ENCODE measurements around the gene MRM1. TPM values are rescaled to one million over a fixed set of nuclear protein-coding genes. Genes with fewer than 3 reads are reported as not detected.
"Not testable (repeated sequence)": the region's sequence is repeated elsewhere in the genome, so short reads cannot be mapped to it uniquely, and the experiment has no call there.

The MRM1 gene
- total RNA-seq, 1 experiment from 2014 or later, result 14.5 TPM

DNA sequence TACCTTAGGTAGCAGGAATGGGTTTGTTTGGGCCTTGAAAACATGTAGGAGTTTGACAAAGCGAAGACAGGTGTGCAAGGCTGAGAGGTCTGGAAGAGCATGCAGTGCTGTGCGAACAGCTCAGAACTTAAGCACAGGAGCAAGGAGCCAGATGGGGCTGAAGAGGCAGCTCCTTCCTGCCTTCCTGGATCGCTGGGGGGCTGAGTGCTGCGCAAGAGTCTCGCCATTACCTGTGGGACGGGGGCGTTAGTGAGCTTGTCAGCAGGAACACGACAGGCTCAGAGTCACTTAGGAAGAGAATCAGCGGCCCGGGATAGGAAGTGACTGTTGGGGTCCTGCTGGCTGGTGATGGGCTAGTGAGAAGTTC lies 464 bp upstream of the MRM1 start:
- no peak for DNase-seq (ENCODE audit: low read depth)

DNA sequence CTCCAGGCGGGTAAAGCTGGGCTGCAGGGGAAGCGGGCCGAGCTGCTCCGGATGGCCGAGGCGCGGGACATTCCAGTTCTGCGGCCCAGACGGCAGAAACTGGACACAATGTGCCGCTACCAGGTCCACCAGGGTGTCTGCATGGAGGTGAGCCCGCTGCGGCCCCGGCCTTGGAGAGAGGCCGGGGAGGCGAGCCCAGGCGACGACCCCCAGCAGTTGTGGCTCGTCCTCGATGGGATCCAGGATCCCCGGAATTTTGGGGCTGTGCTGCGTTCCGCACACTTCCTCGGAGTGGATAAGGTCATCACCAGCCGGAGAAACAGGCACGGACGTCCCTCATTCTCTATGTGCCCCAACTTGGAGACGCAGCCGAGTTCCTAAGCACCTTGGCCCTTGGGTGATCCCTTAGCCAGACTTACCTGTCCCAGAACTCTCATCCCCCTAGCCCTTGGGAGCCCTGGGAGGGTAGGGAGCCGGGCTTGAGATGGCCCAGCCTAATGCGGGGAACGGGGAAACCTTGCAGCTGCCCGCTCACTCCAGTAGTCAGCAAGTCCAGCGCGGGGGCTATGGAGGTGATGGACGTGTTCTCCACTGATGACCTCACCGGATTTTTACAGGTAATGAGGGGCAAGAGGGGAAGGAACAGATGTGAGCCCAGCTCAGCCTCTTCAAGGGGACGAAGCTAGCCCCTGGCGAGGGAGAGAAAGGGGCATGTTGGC lies 806 bp downstream of the MRM1 start:
- DNase-seq (ENCODE audit: low read depth), result no peak

DNA sequence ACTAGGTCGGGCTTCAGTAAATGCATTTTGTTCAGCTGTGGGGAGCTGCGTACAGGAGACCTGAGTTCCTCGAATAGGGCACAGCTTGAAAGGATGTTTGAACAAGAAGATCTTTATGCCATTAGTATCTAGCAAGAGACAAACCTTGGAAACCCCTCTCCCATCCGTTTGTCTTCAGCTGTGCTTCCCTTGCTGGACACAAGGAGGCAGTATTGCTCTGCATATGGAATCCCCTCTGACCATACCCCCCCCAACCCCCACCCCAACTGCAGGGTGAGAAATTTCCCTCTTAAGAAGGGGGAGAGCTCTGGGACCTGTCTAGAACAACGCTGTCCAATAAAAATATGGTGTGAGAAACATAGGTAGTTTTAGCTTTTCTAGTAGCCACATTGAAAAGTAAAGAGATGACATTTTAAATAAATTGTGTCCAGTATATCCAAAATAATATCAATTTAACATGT lies 1.6 kb downstream of the MRM1 start:
- peak; percentile 58 for DNase-seq (ENCODE audit: low read depth)

DNA sequence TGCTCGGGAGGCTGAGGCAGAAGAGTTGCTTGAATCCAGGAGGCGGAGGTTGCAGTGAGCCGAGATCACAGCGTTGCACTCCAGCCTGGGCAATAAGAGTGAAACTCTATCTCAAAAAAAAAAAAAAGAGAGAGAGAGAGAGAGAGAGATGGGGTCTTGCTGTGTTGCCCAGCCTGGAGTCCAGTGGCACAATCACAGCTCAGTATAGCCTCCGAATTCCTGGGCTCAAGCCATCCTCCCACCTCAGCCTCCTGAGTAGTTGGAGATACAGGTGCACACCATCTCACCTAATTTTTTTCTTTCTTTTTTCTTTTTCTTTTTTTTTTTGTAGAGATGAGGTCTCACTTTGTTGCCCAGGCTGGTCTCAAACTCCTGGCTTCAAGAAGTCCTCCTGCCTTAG lies 3.6 kb downstream of the MRM1 start:
- not testable (repeated sequence) for DNase-seq (ENCODE audit: low read depth)

DNA sequence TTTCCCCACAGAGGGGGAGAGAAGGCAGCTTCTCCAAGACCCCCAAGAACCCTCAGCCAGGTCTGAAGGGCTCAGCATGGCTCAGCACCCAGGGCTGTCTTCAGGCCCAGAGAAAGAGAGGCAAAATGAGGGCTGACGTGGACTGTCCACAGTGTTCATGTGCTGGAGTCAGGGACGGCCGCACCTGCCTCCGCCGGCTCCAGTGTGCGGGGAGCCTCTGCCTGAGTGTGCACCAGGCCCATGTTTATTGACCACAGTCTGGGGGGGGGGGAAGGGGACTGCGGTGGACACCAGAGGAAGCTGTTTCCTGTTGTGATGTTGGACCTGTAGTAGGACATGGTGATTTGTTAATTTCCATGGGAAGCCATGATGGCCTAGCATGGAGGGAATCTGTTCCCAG lies 6.9 kb downstream of the MRM1 start:
- DNase-seq (ENCODE audit: low read depth), result no peak

DNA sequence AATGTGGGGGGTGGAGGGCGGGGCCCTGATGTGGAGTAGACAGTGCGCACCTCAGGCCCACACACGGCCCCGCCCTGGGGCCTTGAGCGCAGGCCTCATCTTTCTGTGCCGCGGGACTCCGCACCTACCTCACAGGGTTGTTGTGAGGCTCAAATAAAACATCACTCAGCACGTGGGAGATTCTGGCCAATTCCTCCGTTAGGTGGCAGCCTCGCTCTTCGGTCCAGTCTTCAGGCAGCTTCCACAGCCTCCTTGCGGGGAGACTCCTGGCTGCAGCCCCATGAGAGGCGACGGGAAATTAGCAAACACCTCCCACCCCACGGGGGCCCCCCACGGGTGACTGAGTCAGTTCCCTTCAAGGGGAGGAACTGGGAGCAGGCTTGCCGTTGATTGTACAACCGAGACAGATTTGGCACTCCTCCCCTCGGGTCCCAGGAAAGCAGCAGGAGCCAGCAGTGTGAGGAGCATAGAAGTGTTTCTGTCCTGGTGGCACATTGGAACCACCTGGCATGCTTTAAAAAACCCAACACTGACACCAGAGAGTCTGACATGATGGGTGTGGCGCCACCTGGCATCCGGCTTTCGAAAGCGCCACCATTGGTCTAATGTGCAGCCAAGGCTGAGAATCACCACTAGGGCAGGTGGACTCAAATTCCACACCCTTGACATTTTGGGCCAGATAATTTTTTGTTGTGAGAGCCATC lies 7.6 kb downstream of the MRM1 start:
- peak; percentile 51 for DNase-seq (ENCODE audit: low read depth)

DNA sequence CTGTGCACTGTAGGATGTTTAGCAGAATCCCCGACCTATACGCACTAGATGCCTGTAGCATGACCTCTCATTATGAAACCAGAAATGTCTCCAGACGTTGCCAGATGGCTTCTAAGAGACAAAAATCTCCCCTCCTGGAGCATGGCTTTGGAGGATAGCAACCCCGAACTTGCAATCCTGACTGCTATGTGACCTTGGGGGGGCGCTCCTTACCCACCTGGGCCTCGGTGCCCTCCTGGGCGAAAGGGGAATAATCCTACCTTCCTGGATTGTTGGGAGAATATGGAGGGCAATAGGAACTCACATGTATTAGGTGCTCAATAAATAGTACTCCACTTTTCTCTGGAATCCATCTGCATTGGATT lies 8.1 kb downstream of the MRM1 start:
- DNase-seq (ENCODE audit: low read depth), result no peak

DNA sequence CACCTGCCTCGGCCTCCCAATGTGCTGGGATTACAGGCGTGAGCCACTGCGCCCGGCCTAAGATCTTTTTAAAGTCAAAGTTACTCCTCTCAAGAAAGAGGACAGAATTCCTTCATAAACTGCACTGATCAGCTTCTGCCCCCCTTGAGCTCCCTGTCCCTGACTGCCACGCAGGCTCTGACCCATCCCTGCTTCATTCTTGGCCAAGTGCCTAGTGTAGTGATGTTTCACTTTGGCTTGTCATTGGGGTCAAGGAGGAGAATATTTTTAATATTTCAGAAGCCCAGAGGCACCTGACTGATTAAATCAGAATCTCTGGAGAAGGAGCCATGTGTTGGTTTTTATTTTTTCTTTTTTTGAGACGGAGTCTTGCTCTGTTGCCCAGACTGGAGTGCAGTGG lies 9.1 kb downstream of the MRM1 start:
- no peak for DNase-seq (ENCODE audit: low read depth)

DNA sequence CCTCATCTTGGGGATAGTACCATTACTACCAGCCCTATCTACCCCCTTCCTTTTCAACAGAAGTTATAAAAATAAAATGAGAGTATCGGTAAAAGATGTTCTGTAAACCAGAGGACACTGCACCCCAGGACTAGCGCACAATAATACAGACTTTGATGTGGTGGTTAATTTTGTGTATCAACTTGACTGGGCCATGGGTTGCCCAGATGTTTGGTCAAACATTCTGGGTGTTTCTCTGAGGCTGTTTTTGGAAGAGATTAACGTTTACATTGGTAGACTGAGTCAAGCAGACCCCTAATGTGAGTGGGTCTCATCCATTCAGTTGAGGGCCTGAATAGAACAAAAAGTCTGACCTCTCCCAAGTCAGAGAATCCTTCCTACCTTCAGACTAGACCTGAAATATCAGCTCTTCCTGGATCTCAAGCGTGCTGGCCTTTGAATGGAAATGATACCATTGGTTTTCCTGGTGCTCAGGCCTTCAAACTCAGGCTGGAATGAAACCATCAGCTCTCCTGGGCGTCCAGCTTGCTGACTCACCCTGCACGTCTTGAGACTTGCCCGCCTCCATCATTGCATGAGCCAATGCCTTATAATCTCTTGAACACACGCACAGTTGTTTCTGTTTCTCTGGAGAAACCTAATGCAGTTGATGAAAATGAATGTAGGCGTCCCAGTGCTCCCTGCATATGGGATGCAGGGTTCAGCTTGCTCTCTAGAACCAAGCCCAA lies 10.1 kb downstream of the MRM1 start:
- DNase-seq (ENCODE audit: low read depth), result peak; percentile 57

DNA sequence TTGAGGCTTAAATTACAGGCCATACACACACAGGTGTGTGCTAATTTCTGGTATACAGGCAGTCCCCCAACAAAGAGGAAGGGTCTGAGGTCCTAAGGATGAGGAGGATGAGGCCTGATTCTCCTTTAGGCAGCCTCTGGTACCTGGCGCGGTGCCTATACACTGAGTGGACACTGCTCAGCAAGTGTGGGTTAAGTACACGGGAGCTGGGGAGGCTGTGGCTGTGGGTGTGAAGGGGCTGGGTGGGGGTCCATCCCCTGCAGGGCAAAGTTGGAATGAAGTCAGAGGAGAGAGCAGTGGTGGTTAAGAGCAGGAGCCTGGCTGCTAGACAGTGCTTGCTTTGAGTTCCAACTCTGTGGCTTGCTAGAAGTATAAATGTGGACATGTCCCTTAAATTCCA lies 10.9 kb downstream of the MRM1 start:
- no peak for DNase-seq (ENCODE audit: low read depth)

DNA sequence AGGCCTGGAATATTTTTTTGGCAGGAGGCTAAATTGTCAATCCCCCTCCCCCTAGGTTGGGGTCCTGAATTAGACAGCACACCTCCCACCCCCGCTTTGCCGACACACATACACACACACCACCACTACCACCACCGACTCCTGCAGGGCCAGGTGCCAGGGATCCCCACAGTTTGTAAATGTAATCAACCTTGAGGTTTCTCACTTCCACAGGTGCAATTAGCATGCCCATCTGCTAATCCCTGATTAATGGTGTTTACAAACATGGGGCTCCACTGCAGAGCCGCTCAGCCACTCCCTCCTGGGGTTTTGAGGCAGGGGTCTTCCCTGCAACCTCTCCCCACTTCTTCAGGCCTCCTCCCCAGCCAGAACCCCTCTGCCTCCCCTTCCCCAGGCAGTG lies 11.8 kb downstream of the MRM1 start:
- DNase-seq (ENCODE audit: low read depth), result no peak

DNA sequence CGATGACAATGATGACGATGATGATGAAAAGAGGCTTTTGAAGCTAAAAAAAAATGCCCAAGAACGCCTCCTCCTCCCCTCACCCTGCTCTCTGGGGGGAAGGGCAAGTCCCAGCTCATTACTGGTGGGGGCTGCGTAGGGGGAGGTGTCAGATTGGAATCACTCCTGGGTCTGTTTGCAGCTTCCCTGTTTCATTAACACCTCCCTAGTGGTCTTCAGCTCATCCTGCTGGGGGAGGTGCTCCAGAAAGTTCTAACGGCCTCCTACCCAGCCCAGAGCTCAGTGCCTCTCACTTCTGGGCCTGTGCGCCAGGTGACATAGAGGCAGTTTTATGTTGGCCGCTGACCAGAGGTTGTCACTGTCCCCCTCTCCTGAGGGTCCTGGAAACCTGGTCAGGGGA lies 12.7 kb downstream of the MRM1 start:
- DNase-seq (ENCODE audit: low read depth), result no peak

DNA sequence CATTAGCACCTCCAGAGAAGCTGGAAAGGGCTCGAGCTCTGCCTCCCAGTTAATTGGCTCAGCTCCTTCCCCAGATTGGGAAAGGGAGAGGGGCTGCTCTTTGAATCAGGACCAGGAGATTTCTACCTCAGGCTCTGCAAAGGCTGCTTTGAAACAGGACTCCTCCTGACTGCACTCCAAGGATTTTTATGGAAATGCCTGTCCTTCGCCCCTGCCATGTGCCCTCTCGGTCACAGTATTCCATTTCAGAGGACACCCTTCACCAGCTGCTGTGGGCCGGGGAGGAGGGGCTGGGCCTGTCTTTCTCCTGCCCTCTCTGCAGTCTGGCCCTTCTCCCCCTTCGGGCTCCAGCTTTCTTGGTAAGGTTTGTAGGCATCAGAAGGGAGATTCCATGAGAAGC lies 13.6 kb downstream of the MRM1 start:
- no peak for DNase-seq (ENCODE audit: low read depth)

DNA sequence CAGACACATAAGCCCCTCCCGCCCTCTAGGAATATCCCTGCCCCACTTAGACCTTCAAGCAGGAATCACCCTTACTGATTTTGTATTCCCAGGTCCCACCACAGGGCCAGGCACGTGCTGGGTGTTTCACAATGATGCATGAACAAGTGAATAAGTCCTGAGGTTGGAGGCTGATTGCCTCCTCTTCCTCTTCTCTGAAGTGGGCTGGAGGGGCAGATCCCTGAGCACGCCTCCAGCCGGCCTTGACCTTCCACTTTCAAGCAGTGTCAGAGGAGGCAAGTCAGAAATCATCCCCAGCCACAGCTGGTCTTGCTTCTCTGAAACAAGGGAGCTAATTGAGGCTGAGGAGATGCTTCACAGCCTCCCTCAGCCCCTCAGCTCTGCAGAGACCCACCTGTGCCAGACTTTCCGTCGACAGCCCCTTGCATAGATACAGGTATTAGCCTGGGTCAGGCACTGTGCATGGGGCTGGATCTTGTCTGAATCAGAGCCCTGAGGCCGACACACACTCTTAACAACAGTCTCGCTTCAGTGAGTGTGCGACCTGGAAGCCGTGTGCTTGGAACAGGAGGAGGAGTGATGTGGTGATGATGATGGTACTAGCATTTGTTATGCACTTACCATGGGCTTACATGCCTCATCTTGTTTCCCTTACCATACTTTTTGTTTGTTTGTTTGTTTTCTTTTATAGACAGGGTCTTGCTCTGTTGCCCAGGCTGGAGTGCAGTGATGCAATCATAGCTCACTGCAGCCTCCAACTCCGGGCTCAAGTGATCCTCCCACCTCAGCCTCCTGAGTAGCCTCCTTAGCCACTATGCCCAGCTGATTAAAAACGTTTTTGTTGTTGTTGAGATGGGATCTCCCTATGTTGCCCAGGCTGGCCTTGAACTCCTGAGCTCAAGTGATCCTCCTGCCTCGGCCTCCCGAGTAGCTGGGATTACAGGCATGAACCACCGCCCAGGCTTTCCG lies 15.0 kb downstream of the MRM1 start:
- no peak for DNase-seq (ENCODE audit: low read depth)

DNA sequence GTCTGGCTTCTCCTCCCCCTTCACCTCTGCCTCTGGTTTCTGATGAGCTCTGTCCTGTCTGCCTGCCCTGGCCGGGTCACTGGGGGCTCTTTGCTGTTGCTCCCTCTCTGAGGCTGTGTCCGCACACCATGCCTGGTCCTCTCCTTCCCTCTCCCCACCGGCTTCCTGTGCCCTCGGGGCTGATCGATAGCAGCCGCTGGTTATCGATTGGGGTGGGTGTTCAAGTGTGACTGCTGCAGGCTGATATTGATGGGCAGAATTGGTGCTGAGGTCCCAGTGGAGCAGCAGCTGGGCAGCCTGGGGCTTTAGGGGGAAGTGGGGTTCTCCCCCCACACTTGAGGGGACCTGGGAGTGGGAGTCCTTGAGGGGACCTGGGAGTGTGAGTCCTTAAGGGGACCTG lies 16.4 kb downstream of the MRM1 start:
- no peak for DNase-seq (ENCODE audit: low read depth)

DNA sequence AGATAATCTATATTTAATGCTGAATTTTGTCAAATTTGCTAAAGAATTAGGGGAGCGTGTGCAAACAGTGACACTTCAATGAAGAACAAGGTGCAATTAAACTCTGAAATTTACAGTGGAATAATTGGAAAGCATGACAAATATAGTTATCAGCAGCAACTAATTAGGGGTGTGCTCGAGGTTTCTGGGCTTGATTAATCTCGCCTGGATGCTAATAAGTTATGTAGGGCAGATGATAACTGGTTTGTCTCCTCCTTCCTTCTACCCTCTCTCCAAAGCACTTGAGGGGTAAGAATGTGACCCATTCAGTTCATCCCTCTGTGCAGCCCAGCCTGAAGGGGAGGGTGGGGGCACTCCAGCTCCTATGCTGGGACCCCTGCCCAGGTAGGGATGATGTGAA lies 21.9 kb downstream of the MRM1 start:
- DNase-seq (ENCODE audit: low read depth), result no peak

DNA sequence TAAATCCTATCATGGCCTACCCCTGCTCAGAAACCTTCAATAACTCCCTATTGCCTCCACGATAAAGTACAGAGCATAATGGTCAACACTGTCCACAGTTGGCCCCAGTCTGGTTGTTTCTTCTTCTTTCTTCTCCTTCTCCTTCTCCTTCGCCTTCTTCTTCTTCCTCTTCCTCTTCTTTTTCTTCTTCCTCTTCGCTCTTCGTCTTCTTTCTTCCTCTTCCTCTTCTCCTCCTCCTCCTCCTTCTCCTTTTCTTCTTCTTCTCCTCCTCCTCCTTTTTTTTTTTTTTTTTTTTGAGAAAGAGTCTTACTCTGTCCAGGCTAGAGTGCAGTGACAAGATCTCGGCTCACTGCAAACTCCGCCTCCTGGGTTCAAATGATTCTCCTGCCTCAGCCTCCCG lies 23.8 kb downstream of the MRM1 start:
- DNase-seq (ENCODE audit: low read depth), result no peak

DNA sequence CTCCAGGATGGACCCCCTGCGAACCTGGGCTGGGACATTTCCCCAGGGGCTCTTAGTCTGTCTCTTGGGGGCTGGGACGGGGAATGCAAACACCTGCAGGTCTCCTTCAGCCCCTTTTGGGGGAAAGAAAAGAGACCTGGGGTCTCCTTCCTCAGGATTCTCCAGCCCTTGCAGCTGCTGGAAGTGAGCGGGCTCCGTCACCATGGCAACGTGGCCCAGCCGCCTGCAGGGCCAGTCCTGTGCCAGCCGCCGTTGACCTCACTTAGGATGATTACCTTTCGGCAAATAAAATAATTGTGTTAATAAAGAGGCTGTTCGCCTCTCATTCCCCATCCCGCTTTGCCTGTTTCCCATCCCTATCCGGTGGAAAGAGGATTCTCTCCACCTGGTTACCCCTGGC lies 25.7 kb downstream of the MRM1 start:
- DNase-seq (ENCODE audit: low read depth), result no peak

DNA sequence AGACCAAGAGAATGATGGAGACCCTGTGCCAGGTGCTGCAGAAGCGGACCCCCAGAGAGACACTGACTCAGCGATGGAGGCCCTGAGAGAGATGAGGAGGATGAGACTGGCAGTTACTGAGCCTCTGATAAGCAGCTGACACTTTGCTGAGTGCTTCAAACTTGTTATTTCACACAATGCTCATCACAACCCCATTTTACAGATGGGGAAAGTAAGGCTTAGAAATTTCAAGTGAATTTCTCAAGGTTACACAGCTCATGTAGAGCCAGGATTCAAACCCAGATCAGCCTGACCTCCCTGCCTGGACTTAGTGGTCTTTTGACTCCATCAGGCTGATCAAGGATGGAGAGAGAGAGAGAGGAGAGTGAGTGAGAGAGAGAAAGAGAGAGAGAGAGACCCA lies 27.2 kb downstream of the MRM1 start:
- DNase-seq (ENCODE audit: low read depth), result no peak

DNA sequence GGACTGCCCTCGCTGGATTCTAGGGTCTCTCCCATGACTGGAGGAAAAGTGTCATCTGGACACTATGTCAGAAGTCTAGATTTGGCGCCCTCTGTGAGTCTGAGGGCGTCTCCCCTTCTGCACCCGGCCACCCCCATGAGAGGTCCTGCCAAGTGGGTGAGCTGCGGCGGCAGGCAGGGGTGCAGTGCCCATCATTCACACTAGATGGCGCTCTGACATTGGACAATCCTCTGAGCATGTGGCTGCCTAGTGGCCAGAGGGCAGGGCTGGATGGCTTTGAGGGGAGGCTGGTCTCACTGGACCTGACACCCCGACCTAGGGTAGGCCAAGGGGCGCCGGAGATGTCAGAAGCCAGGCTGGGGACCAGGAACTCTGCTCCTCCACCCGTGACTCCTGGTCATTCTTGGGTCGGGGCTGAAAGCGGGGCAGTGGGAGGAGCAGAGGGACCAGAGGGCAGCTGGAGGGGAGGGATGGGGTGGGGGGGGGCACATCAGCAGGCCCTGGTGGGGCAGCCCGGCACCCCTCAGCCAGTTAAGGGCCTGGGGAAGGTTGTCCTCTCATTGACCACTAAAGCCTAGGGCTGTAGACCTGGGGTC lies 28.0 kb downstream of the MRM1 start:
- DNase-seq (ENCODE audit: low read depth), result peak; percentile 70

DNA sequence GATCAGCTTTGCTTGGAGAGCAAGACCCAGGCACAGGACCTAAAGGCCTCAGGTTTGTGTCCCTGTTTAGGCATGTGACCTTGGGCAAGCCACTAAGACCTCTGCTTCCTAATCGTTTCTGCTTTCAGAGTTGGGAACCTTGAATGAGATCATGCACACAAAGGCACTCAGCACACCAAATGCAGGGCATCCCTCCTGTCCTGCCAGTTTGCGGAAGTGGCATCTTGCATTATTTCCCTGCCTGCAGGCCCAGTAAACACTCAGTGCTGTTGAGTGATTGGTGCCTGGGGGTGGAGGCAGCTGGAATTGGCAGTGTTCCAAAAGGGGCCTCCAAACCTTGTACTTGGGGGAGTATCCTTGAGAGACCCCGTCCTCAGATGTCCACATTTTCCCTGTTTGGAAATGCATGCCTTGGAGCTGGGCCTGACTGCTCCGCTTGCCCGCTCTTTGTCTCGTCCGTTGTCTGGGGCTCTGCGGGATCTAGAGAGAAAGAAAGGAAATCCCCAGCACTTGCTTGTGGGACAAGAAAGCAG lies 28.7 kb downstream of the MRM1 start:
- DNase-seq (ENCODE audit: low read depth), result no peak

Data from Daoy (cell line).